ENCODE data around the gene PPIF. TPM values are rescaled to one million over a fixed set of nuclear protein-coding genes. Genes with fewer than 3 reads are reported as not detected.

PPIF gene
- total and polyA plus RNA-seq, 2 donors (not counting 3 experiments of a cell fraction or from before 2014, with no cell fraction given), result 50.7 to 51.2 TPM

DNA sequence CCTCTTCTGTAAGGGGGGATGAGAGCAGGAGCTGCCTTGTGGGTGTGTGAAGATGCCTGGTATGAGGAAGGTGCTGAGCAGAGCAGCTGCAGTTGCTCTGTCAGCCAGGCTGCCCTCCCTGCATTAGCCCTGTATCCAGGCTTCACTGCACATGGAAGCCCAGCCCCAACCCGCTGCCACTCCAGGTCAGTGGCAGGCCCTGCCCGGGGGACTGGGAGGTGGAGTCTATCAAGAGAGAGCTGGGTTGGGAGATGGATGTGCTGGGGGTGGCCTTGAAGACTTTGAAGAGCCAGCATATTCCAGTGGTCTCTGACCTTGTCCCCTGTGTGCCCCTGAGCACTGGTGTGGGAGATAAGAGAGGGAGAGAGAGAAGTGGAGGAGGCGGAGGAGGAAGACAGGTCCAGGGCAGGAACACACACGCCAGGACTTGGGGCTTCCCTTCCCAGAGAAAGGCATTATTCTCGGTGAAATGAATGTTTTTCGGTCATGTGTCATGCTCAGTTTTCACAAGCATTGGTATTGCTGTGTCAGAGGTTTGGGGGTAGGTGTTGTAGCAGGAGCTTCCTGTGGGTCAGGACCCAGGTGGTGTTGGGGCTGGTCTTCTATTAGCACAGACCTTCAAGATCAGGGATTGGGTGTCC is 2.6 kb downstream of the PPIF start:
- BruUV-seq (replicated peaks), result no TSS peak
- intact Hi-C loops (cut with micrococcal nuclease), result loop anchor here (5.0 to 10.0 kb wide), 4 partner anchors 52 to 595 kb away; no protein-coding TSS in a partner anchor
- ChIA-PET CTCF (no interaction called here), POLR2A (no interaction called here)
- Histone ChIP-seq H3K4me3 (replicated peaks in 1 of 3; ENCODE audit: insufficient read depth in 1 of 3, low read depth in 1 of 3, low read length in 3 of 3) (no peak overlapping the region), H2AFZ (ENCODE audit: low read depth, low read length) (no peak overlapping the region), H3K4me2 (ENCODE audit: insufficient read depth, low read length) (no peak overlapping the region), H4K20me1 (replicated peaks; ENCODE audit: control insufficient read depth, extremely low read depth, insufficient read depth, low read length) (no peaks in the 10 kb centered on the region), H3K27ac (ENCODE audit: insufficient read depth, low read depth, low read length) (no peak overlapping the region), H3K4me1 (ENCODE audit: control insufficient read depth, extremely low read depth, insufficient read depth, low read length) (peaks cover 11% of the 10 kb centered on the region), H3K36me3 (ENCODE audit: control insufficient read depth in 2 of 2, extremely low read depth in 1 of 2, insufficient read depth in 2 of 2, low read length in 2 of 2) (peaks cover 7 to 35% of the 10 kb centered on the region in 2 experiments), H3K9ac (replicated peaks; ENCODE audit: extremely low read depth, insufficient read depth, low read length) (no peak overlapping the region), H3K27me3 (ENCODE audit: control insufficient read depth in 2 of 2, insufficient read depth in 2 of 2, low read length in 2 of 2) (no peaks in the 10 kb centered on the region), H3K9me3 (replicated peaks; ENCODE audit: control insufficient read depth, insufficient read depth, low read length) (no peaks in the 10 kb centered on the region), H3K9me1 (replicated peaks; ENCODE audit: control insufficient read depth, extremely low read depth, insufficient read depth, low read length) (no peaks in the 10 kb centered on the region), H3K79me2 (ENCODE audit: control insufficient read depth, insufficient read depth, low read length) (peaks cover 20% of the 10 kb centered on the region)
- no peak for TF ChIP-seq EZH2 (IDR thresholded peaks at IDR 0.05; ENCODE audit: borderline replicate concordance, low read depth, low read length, severe bottlenecking)
- no peak for DNase-seq (ENCODE audit: low read depth, low spot score)
- dilution Hi-C loops (cut with MboI; ENCODE audit: extremely low pct_ligation_motif_present, low sequenced_read_pairs), result no loop called here
- FAIRE-seq, result no peak

DNA sequence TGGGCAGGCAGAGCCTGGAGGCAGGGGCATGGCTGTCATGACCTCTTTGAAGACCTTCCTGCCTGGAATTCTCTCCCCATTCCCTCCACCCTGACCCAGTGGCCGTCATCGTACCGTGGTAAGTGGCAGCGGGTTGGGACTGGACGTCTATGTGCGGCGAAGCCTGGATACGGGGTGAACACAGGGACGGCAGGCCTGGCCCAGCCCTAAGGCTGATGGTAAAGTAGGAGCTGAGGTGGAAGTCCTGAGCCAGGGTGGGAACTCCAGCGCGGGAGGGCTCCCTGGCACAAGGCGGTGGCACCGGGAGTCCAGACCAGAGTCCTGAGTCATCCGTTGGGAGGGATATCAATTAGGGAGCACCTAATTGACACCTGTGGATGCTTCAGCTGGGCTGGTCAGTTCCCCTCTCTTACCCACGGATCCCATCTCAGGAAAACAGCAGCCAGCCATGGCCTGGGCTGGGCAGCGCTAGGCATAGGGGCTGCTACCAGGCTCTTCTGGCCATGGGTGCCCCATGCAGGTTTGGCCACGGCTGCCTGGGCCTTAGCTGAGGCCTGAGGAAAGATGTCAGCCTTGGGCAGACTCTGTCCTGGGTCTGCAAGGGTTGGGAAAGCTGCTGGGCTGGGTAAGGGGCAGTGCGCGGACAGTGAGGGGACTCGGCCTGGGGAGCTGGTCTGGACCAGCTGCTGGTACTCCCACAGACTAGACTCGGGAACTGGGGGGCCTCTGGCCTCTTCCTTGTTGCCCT is 3.3 kb downstream of the PPIF start:
- DNase-seq (ENCODE audit: low read depth, low spot score), result no peak
- no TSS peak for BruUV-seq (replicated peaks)
- Histone ChIP-seq H3K36me3 (ENCODE audit: control insufficient read depth in 2 of 2, extremely low read depth in 1 of 2, insufficient read depth in 2 of 2, low read length in 2 of 2) (peaks cover 7 to 38% of the 10 kb centered on the region in 2 experiments), H3K4me3 (replicated peaks in 1 of 3; ENCODE audit: insufficient read depth in 1 of 3, low read depth in 1 of 3, low read length in 3 of 3) (no peak overlapping the region), H3K4me1 (ENCODE audit: control insufficient read depth, extremely low read depth, insufficient read depth, low read length) (peaks cover 11% of the 10 kb centered on the region), H3K9me3 (replicated peaks; ENCODE audit: control insufficient read depth, insufficient read depth, low read length) (no peaks in the 10 kb centered on the region), H3K4me2 (ENCODE audit: insufficient read depth, low read length) (no peak overlapping the region), H3K79me2 (ENCODE audit: control insufficient read depth, insufficient read depth, low read length) (peaks cover 20% of the 10 kb centered on the region), H3K9me1 (replicated peaks; ENCODE audit: control insufficient read depth, extremely low read depth, insufficient read depth, low read length) (no peaks in the 10 kb centered on the region), H3K27me3 (ENCODE audit: control insufficient read depth in 2 of 2, insufficient read depth in 2 of 2, low read length in 2 of 2) (no peaks in the 10 kb centered on the region), H2AFZ (ENCODE audit: low read depth, low read length) (no peak overlapping the region), H3K27ac (ENCODE audit: insufficient read depth, low read depth, low read length) (no peak overlapping the region), H3K9ac (replicated peaks; ENCODE audit: extremely low read depth, insufficient read depth, low read length) (no peak overlapping the region), H4K20me1 (replicated peaks; ENCODE audit: control insufficient read depth, extremely low read depth, insufficient read depth, low read length) (no peaks in the 10 kb centered on the region)
- CTCF ChIA-PET, result interaction anchor here (0.7 to 0.9 kb wide), 2 partner anchors 9 to 69 kb away, joined by 3 read pairs; no protein-coding TSS in a partner anchor
- no peak for FAIRE-seq
- TF ChIP-seq POLR2A (IDR thresholded peaks at IDR 0.05; ENCODE audit: low read depth, low read length) (no peak), GATA2 (IDR thresholded peaks at IDR 0.05; ENCODE audit: insufficient read depth, insufficient read length, low read depth, low read length) (no peak), POLR2AphosphoS5 (IDR thresholded peaks at IDR 0.05; ENCODE audit: insufficient read depth, low read depth, low read length) (no peak), MYC (IDR thresholded peaks at IDR 0.05; ENCODE audit: low read depth, low read length) (no peak), FOS (IDR thresholded peaks at IDR 0.05; ENCODE audit: borderline replicate concordance, insufficient read depth, low read length) (no peak), JUN (IDR thresholded peaks at IDR 0.05; ENCODE audit: borderline replicate concordance, insufficient read depth, insufficient read length, low read depth) (no peak), EZH2 (IDR thresholded peaks at IDR 0.05; ENCODE audit: borderline replicate concordance, low read depth, low read length, severe bottlenecking) (no peak)
- TF ChIP-seq, protein P1, sequence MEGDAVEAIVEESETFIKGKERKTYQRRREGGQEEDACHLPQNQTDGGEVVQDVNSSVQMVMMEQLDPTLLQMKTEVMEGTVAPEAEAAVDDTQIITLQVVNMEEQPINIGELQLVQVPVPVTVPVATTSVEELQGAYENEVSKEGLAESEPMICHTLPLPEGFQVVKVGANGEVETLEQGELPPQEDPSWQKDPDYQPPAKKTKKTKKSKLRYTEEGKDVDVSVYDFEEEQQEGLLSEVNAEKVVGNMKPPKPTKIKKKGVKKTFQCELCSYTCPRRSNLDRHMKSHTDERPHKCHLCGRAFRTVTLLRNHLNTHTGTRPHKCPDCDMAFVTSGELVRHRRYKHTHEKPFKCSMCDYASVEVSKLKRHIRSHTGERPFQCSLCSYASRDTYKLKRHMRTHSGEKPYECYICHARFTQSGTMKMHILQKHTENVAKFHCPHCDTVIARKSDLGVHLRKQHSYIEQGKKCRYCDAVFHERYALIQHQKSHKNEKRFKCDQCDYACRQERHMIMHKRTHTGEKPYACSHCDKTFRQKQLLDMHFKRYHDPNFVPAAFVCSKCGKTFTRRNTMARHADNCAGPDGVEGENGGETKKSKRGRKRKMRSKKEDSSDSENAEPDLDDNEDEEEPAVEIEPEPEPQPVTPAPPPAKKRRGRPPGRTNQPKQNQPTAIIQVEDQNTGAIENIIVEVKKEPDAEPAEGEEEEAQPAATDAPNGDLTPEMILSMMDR (IDR thresholded peaks at IDR 0.05; ENCODE audit: extremely low read depth in 1 of 2, insufficient read depth in 1 of 2, low read depth in 1 of 2, low read length in 2 of 2), result no peak
- TF ChIP-seq, protein P2, sequence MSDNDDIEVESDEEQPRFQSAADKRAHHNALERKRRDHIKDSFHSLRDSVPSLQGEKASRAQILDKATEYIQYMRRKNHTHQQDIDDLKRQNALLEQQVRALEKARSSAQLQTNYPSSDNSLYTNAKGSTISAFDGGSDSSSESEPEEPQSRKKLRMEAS (IDR thresholded peaks at IDR 0.05; ENCODE audit: insufficient read depth, insufficient read length), result no peak
- intact Hi-C loops (cut with micrococcal nuclease), result no loop called here
- dilution Hi-C loops (cut with MboI; ENCODE audit: extremely low pct_ligation_motif_present, low sequenced_read_pairs), result no loop called here
- POLR2A ChIA-PET, result no interaction called here
